Liver (tissue), 2 donors: ENCODE results near the gene ST8SIA1.

Experiments used
- TF ChIP-seq, protein P1 (sequence below): IDR thresholded peaks from 2 replicates; pipeline ENCODE4 v1.6.1; 2016; ENCODE audit warnings: antibody characterized with exemption, mild to moderate bottlenecking
- TF ChIP-seq, protein P2 (sequence below): fragments of 150-350 bp; IDR thresholded peaks from 2 replicates; pipeline ENCODE4 v1.5.1; 2017; ENCODE audit warnings: improper control_type of control experiment, low read depth, low read length; ENCODE audit not compliant: missing input control
- donor health status: healthy.

DNA sequence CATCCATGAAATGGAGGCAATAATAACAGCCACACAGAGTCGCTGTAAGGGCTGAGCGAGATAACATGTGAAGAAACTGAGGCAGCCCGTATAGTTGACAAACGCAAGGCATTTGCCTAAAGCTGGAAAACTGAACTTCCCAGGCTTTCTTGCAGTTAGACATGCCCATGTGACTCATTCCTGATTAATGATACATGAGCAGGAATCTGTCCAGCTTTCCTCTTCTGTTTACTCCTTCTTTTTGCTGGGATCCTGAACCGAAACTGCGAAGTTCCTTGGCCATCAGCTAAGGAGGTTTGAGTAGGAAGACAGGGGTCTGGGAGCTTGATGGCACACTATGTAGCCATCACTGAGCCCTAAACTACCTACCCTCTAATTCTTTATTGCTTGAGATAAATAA is 52.2 kb downstream of the ST8SIA1 start:
- TF ChIP-seq, protein P1, sequence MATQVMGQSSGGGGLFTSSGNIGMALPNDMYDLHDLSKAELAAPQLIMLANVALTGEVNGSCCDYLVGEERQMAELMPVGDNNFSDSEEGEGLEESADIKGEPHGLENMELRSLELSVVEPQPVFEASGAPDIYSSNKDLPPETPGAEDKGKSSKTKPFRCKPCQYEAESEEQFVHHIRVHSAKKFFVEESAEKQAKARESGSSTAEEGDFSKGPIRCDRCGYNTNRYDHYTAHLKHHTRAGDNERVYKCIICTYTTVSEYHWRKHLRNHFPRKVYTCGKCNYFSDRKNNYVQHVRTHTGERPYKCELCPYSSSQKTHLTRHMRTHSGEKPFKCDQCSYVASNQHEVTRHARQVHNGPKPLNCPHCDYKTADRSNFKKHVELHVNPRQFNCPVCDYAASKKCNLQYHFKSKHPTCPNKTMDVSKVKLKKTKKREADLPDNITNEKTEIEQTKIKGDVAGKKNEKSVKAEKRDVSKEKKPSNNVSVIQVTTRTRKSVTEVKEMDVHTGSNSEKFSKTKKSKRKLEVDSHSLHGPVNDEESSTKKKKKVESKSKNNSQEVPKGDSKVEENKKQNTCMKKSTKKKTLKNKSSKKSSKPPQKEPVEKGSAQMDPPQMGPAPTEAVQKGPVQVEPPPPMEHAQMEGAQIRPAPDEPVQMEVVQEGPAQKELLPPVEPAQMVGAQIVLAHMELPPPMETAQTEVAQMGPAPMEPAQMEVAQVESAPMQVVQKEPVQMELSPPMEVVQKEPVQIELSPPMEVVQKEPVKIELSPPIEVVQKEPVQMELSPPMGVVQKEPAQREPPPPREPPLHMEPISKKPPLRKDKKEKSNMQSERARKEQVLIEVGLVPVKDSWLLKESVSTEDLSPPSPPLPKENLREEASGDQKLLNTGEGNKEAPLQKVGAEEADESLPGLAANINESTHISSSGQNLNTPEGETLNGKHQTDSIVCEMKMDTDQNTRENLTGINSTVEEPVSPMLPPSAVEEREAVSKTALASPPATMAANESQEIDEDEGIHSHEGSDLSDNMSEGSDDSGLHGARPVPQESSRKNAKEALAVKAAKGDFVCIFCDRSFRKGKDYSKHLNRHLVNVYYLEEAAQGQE, result no peak
- TF ChIP-seq, protein P2, sequence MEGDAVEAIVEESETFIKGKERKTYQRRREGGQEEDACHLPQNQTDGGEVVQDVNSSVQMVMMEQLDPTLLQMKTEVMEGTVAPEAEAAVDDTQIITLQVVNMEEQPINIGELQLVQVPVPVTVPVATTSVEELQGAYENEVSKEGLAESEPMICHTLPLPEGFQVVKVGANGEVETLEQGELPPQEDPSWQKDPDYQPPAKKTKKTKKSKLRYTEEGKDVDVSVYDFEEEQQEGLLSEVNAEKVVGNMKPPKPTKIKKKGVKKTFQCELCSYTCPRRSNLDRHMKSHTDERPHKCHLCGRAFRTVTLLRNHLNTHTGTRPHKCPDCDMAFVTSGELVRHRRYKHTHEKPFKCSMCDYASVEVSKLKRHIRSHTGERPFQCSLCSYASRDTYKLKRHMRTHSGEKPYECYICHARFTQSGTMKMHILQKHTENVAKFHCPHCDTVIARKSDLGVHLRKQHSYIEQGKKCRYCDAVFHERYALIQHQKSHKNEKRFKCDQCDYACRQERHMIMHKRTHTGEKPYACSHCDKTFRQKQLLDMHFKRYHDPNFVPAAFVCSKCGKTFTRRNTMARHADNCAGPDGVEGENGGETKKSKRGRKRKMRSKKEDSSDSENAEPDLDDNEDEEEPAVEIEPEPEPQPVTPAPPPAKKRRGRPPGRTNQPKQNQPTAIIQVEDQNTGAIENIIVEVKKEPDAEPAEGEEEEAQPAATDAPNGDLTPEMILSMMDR, result no peak
